ENCODE results near the gene ZBTB3.

DNA sequence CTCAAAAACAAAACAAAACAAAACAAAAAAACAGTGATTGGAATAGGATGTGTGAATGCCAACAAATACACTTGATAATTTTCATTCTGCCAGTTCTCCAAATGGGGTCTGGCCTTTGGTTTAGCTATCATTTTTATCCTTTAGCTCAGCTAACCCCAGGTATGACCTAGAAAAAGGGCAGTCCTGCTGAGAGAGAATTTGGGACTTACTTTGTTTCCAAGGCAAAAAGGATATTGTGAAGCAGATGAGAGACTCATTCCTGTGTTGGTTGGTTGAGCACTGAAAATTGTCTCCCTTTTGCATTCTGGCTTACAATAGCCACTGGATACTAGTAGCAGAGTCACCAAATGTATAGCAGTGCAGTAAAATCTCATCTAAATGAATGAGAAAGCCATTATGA lies 16.8 kb downstream of the ZBTB3 start:
- TF ChIP-seq, protein P1, sequence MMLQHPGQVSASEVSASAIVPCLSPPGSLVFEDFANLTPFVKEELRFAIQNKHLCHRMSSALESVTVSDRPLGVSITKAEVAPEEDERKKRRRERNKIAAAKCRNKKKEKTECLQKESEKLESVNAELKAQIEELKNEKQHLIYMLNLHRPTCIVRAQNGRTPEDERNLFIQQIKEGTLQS (IDR thresholded peaks at IDR 0.05), result no peak
- TF ChIP-seq, protein P1 (CRISPR knock-in tag; conservative IDR thresholded peaks at IDR 0.05), result no peak
- TF ChIP-seq, protein P2, sequence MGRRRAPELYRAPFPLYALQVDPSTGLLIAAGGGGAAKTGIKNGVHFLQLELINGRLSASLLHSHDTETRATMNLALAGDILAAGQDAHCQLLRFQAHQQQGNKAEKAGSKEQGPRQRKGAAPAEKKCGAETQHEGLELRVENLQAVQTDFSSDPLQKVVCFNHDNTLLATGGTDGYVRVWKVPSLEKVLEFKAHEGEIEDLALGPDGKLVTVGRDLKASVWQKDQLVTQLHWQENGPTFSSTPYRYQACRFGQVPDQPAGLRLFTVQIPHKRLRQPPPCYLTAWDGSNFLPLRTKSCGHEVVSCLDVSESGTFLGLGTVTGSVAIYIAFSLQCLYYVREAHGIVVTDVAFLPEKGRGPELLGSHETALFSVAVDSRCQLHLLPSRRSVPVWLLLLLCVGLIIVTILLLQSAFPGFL (CRISPR knock-in tag; IDR thresholded peaks at IDR 0.05), result no peak
- no peak for TF ChIP-seq NR3C1 (CRISPR knock-in tag; IDR thresholded peaks at IDR 0.05)
- TF ChIP-seq, protein P3, sequence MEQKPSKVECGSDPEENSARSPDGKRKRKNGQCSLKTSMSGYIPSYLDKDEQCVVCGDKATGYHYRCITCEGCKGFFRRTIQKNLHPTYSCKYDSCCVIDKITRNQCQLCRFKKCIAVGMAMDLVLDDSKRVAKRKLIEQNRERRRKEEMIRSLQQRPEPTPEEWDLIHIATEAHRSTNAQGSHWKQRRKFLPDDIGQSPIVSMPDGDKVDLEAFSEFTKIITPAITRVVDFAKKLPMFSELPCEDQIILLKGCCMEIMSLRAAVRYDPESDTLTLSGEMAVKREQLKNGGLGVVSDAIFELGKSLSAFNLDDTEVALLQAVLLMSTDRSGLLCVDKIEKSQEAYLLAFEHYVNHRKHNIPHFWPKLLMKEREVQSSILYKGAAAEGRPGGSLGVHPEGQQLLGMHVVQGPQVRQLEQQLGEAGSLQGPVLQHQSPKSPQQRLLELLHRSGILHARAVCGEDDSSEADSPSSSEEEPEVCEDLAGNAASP (IDR thresholded peaks at IDR 0.05), result no peak
- TF ChIP-seq POLR2AphosphoS2 (IDR thresholded peaks at IDR 0.05; ENCODE audit: low read length), result no peak

Data from K562 (cell line).